K562 (cell line): ENCODE results near the gene CMTM8. TPM values are rescaled to one million over a fixed set of nuclear protein-coding genes. Genes with fewer than 3 reads are reported as not detected.

Source experiments
- ATAC-seq: fragments of 200-7000 bp; cut with Tn5 transposase; 3 replicates; pipeline ENCODE4 v1.9.1; 2020; ENCODE audit warnings: moderate library complexity
- BruUV-seq: library from RNA; stranded (reverse); fragments of 400-500 nt; replicated peaks from 2 replicates; lab custom pipeline; 2021; lab: Mats Ljungman, UMichigan
- CTCF ChIA-PET: fragments of 300-600 bp; formaldehyde crosslinking; extraction: SDS; loops from one replicate; lab custom pipeline; 2021; ENCODE audit warnings: low intra/inter-chr PET ratio; lab: Yijun Ruan, JAX
- POLR2A ChIA-PET: fragments of 300-600, 350-650 bp; sonication (Branson Sonifier 250); formaldehyde crosslinking; extraction: SDS; loops from one replicate; lab custom pipeline; 2021; ENCODE audit warnings: antibody characterized with exemption, inconsistent platforms; lab: Yijun Ruan, JAX
- DNase-seq, 4 experiments: peaks; one replicate each; pipeline versions ENCODE4 v3.0.0 to v3.0.0-alpha.2; 2011 to 2018; ENCODE audit warnings: low spot score in 3 of 4, mixed read lengths in 3 of 4; ENCODE audit errors: extremely low read depth in 1 of 4
- FAIRE-seq: peaks from 2 replicates; lab custom pipeline; 2011; peaks lifted over from hg19 to GRCh38; lab: Jason Lieb, UNC
- H2AFZ ChIP-seq: 2 replicates; pipeline ENCODE4 v1.6.0; 2011; ENCODE audit warnings: low read depth, low read length, control low read depth, inconsistent platforms
- H3K27ac ChIP-seq: fragments of 200-600 bp; 3 replicates; pipeline ENCODE4 v1.8.0; 2011; ENCODE audit warnings: low read depth, mild to moderate bottlenecking, control low read depth, inconsistent platforms, low read length, moderate library complexity, mixed read lengths; ENCODE audit errors: extremely low read depth
- H3K27me3 ChIP-seq, 2 experiments: fragments of 300-600 bp in 1 of 2; 2 replicates in 1 of 2; 3 replicates in 1 of 2; pipeline versions ENCODE4 v1.6.0 to v1.8.0; 2011; ENCODE audit warnings: inconsistent platforms in 2 of 2, low read length in 2 of 2, mild to moderate bottlenecking in 1 of 2, mixed read lengths in 1 of 2, moderate library complexity in 1 of 2; ENCODE audit not compliant: control insufficient read depth in 2 of 2, insufficient read depth in 2 of 2
- H3K36me3 ChIP-seq: fragments of 300-600 bp; 3 replicates; pipeline ENCODE4 v1.8.0; 2011; ENCODE audit warnings: mild to moderate bottlenecking, low read length, inconsistent platforms; ENCODE audit not compliant: control insufficient read depth, insufficient read depth
- H3K4me1 ChIP-seq, 2 experiments: fragments of 200-600 bp in 1 of 2; replicated peaks in 1 of 2; 2 replicates in 1 of 2; 3 replicates in 1 of 2; pipeline versions ENCODE4 v1.5.1 to v1.8.0; 2011; ENCODE audit warnings: inconsistent platforms in 2 of 2, low read length in 2 of 2, mild to moderate bottlenecking in 1 of 2, mixed read lengths in 1 of 2, moderate library complexity in 1 of 2; ENCODE audit not compliant: control insufficient read depth in 2 of 2, insufficient read depth in 2 of 2
- H3K4me2 ChIP-seq: 2 replicates; pipeline ENCODE4 v1.6.1; 2011; ENCODE audit warnings: low read length, control low read depth, inconsistent platforms, mixed read lengths; ENCODE audit not compliant: insufficient read depth
- H3K4me3 ChIP-seq: fragments of 200-600 bp; sonication (generic), shearing (Covaris generic); 2 replicates; pipeline ENCODE4 v1.5.1; 2016; ENCODE audit warnings: control low read depth, inconsistent platforms
- H3K79me2 ChIP-seq: fragments of 200-600 bp; 3 replicates; pipeline ENCODE4 v1.8.0; 2011; ENCODE audit warnings: low read length, inconsistent platforms; ENCODE audit not compliant: control insufficient read depth, insufficient read depth
- H3K9ac ChIP-seq, 2 experiments: 2 replicates each; pipeline versions ENCODE4 v1.6.0 to v1.6.1; 2011; ENCODE audit warnings: low read depth in 2 of 2, low read length in 2 of 2, control low read depth in 1 of 2, inconsistent platforms in 1 of 2, mild to moderate bottlenecking in 1 of 2, mixed read lengths in 1 of 2; ENCODE audit not compliant: insufficient read depth in 1 of 2
- H3K9me1 ChIP-seq: one replicate; pipeline ENCODE4 v1.6.0; 2011; ENCODE audit warnings: inconsistent platforms, mild to moderate bottlenecking, low read length, moderate library complexity; ENCODE audit not compliant: control insufficient read depth, insufficient read depth
- H3K9me3 ChIP-seq: replicated peaks from 2 replicates; pipeline ENCODE4 v1.5.1; 2011; ENCODE audit warnings: low read depth, low read length, inconsistent platforms; ENCODE audit not compliant: control insufficient read depth, insufficient read depth
- H4K20me1 ChIP-seq: replicated peaks from 2 replicates; pipeline ENCODE4 v1.6.1; 2011; ENCODE audit warnings: low read length, inconsistent platforms, mixed read lengths; ENCODE audit not compliant: control insufficient read depth, insufficient read depth
- ARNT ChIP-seq, 2 experiments: fragments of 450-650 bp; IDR thresholded peaks; 2 replicates each; pipeline ENCODE4 v1.6.1; 2016; ENCODE audit warnings: mild to moderate bottlenecking in 1 of 2
- ATF7 ChIP-seq: fragments of 450-650 bp; IDR thresholded peaks from 2 replicates; pipeline ENCODE4 v1.7.1; 2014; ENCODE audit warnings: mild to moderate bottlenecking, moderate library complexity
- HMG20B ChIP-seq: fragments of 250-450 bp; sonication (Bioruptor Pico); IDR thresholded peaks from 2 replicates; pipeline ENCODE4 v1.5.0; 2021; ENCODE audit warnings: mild to moderate bottlenecking
- KAT7 ChIP-seq: sonication (generic); formaldehyde crosslinking; IDR thresholded peaks from 2 replicates; pipeline ENCODE4 v1.8.0; 2022; ENCODE audit warnings: missing genetic modification reagents, mild to moderate bottlenecking, borderline replicate concordance
- LARP7 ChIP-seq: fragments of 450-650 bp; IDR thresholded peaks from 2 replicates; pipeline ENCODE4 v1.6.1; 2016
- MYBL2 ChIP-seq, 2 experiments: fragments of 450-650 bp in 1 of 2; sonication (generic) in 1 of 2; formaldehyde crosslinking in 1 of 2; IDR thresholded peaks; 2 replicates each; pipeline versions ENCODE4 v1.6.1 to v1.8.1; 2017 to 2022; ENCODE audit warnings: borderline replicate concordance in 1 of 2, inconsistent platforms in 1 of 2, low read depth in 1 of 2, mild to moderate bottlenecking in 1 of 2, missing genetic modification reagents in 1 of 2, moderate library complexity in 1 of 2
- NFATC3 ChIP-seq: fragments of 450-650 bp; IDR thresholded peaks from 2 replicates; pipeline ENCODE4 v1.6.1; 2017; ENCODE audit warnings: mild to moderate bottlenecking
- PHB ChIP-seq: fragments of 250-450 bp; sonication (Bioruptor Pico); IDR thresholded peaks from 2 replicates; pipeline ENCODE4 v1.5.0; 2021
- ZBTB9 ChIP-seq: fragments of 450-650 bp; formaldehyde crosslinking; IDR thresholded peaks from 2 replicates; pipeline ENCODE4 v1.4.0; 2020; ENCODE audit warnings: mild to moderate bottlenecking, moderate library complexity
- ZNF696 ChIP-seq: fragments of 250-450 bp; sonication (Bioruptor Pico); conservative IDR thresholded peaks from 2 replicates; pipeline ENCODE4 v1.4.0; 2020; ENCODE audit warnings: mild to moderate bottlenecking, moderate library complexity
- ZNF785 ChIP-seq: fragments of 250-450 bp; sonication (Bioruptor Pico); IDR thresholded peaks from 2 replicates; pipeline ENCODE4 v1.4.0; 2020; ENCODE audit warnings: mild to moderate bottlenecking
- ZSCAN32 ChIP-seq: fragments of 450-650 bp; formaldehyde crosslinking; IDR thresholded peaks from 2 replicates; pipeline ENCODE4 v1.4.0; 2020; ENCODE audit warnings: mild to moderate bottlenecking, moderate library complexity
- WGBS: fragments of 100-300 bp; shearing (Covaris generic); methylation state at CpG from one replicate; pipeline ENCODE4 v1.1.6; 2016; ENCODE audit warnings: low coverage, mixed read lengths; ENCODE audit not compliant: insufficient coverage; ENCODE audit errors: missing lambda C conversion rate; 5-methylcytosine and 5-hydroxymethylcytosine counted together
- in situ Hi-C: fragments of 300-500 bp; cut with MboI; formaldehyde crosslinking; loops from 4 replicates; pipeline ENCODE4 v1.15.0; 2018; ENCODE audit warnings: inconsistent platforms, mixed read lengths
- intact Hi-C: fragments of 100-400 bp; cut with micrococcal nuclease; formaldehyde crosslinking; loops from 2 replicates; pipeline ENCODE4 v1.14.2; 2022
- polyA plus RNA-seq, 8 experiments: library from polyadenylated mRNA; depleted of rRNA in 4 of 8; stranded (reverse) in 5 of 8; unstranded in 3 of 8; fragments of >200 nt; fragmentation: Nextera tagmentation in 2 of 8; fragmentation: Illumina TruSeq in 1 of 8; extraction: Ambion mirVana in 2 of 8; extraction: Trizol in 1 of 8; gene quantifications; 2 replicates each; pipeline versions ENCODE4 v1.2.1 to v1.2.3, GENCODE V29; 2011 to 2014; ENCODE audit warnings: inconsistent platforms in 1 of 8, missing spikeins in 1 of 8
- total RNA-seq, 7 experiments: library from RNA; depleted of rRNA in 6 of 7; stranded (reverse); fragments of >200 nt in 6 of 7; fragmentation: Illumina TruSeq in 2 of 7; extraction: Trizol in 2 of 7; gene quantifications; 2 replicates each; pipeline versions ENCODE4 v1.2.1 to v1.2.3, GENCODE V29; 2011 to 2021; ENCODE audit warnings: low replicate concordance in 1 of 7
- TF ChIP-seq, protein P1 (sequence below): fragments of 250-450 bp; sonication (Bioruptor Pico); IDR thresholded peaks from 2 replicates; pipeline ENCODE4 v1.8.0; 2021; ENCODE audit warnings: moderate library complexity, mild to moderate bottlenecking, inconsistent platforms
- TF ChIP-seq, protein P2 (sequence below): sonication (generic); formaldehyde crosslinking; IDR thresholded peaks from 2 replicates; pipeline ENCODE4 v1.8.0; 2022; ENCODE audit warnings: mild to moderate bottlenecking, missing genetic modification reagents

Gene CMTM8
- total and polyA plus RNA-seq, 9 of the 15 experiments (the other 6 are each of a cell fraction or from before 2014, with no cell fraction given) = not detected

- in situ Hi-C loops = no loop called here
- no peaks in the 10 kb centered on the region for H3K79me2 ChIP-seq
- H3K27ac ChIP-seq = no peak overlapping the region
- ChIA-PET POLR2A (no interaction called here), CTCF (no interaction called here)
- no peak overlapping the region for H3K4me3 ChIP-seq
- H4K20me1 ChIP-seq = 0 out of 2 replicates have a peak, but pooled peaks cover 3% of the 10 kb centered on the region
- no peak for FAIRE-seq
- H3K27me3 ChIP-seq = 0 out of 5 replicates have a peak, but pooled peaks cover 0 to 2% of the 10 kb centered on the region in 2 experiments
- 1% methylated on average over 11 of the region's 11 CpGs for WGBS
- no TSS peak for BruUV-seq
- no peaks in the 10 kb centered on the region for H3K36me3 ChIP-seq
- H2AFZ ChIP-seq = no peak overlapping the region
- H3K4me2 ChIP-seq = no peak overlapping the region
- no peak overlapping the region for H3K9ac ChIP-seq
- DNase-seq = no peak
- no peak for ATAC-seq
- no peaks in the 10 kb centered on the region for H3K9me1 ChIP-seq
- H3K4me1 ChIP-seq = no peaks in the 10 kb centered on the region
- no peaks in the 10 kb centered on the region for H3K9me3 ChIP-seq
- intact Hi-C loops = no loop called here
- TF ChIP-seq HMG20B (CRISPR knock-in tag) = no peak
- TF ChIP-seq, protein P1, sequence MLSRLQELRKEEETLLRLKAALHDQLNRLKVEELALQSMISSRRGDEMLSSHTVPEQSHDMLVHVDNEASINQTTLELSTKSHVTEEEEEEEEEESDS (CRISPR knock-in tag) = no peak
- no peak for TF ChIP-seq LARP7
- TF ChIP-seq NFATC3 = no peak
- TF ChIP-seq ZNF696 (CRISPR knock-in tag) = no peak
- no peak for TF ChIP-seq ZBTB9 (CRISPR knock-in tag)
- TF ChIP-seq, protein P2, sequence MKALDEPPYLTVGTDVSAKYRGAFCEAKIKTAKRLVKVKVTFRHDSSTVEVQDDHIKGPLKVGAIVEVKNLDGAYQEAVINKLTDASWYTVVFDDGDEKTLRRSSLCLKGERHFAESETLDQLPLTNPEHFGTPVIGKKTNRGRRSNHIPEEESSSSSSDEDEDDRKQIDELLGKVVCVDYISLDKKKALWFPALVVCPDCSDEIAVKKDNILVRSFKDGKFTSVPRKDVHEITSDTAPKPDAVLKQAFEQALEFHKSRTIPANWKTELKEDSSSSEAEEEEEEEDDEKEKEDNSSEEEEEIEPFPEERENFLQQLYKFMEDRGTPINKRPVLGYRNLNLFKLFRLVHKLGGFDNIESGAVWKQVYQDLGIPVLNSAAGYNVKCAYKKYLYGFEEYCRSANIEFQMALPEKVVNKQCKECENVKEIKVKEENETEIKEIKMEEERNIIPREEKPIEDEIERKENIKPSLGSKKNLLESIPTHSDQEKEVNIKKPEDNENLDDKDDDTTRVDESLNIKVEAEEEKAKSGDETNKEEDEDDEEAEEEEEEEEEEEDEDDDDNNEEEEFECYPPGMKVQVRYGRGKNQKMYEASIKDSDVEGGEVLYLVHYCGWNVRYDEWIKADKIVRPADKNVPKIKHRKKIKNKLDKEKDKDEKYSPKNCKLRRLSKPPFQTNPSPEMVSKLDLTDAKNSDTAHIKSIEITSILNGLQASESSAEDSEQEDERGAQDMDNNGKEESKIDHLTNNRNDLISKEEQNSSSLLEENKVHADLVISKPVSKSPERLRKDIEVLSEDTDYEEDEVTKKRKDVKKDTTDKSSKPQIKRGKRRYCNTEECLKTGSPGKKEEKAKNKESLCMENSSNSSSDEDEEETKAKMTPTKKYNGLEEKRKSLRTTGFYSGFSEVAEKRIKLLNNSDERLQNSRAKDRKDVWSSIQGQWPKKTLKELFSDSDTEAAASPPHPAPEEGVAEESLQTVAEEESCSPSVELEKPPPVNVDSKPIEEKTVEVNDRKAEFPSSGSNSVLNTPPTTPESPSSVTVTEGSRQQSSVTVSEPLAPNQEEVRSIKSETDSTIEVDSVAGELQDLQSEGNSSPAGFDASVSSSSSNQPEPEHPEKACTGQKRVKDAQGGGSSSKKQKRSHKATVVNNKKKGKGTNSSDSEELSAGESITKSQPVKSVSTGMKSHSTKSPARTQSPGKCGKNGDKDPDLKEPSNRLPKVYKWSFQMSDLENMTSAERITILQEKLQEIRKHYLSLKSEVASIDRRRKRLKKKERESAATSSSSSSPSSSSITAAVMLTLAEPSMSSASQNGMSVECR (CRISPR knock-in tag) = no peak
- no peak for TF ChIP-seq ARNT (IDR thresholded peaks at IDR 0.05)
- no peak for TF ChIP-seq ZSCAN32 (CRISPR knock-in tag)
- TF ChIP-seq KAT7 (CRISPR knock-in tag) = no peak
- no peak for TF ChIP-seq PHB (CRISPR knock-in tag)
- TF ChIP-seq ATF7 = no peak
- no peak for TF ChIP-seq MYBL2 (IDR thresholded peaks at IDR 0.05; ENCODE audit: low read depth)
- TF ChIP-seq MYBL2 (CRISPR knock-in tag; IDR thresholded peaks at IDR 0.05; ENCODE audit: borderline replicate concordance) = no peak
- no peak for TF ChIP-seq ZNF785 (CRISPR knock-in tag)
Measured at GRCh38 chr3:32347343-32348125, 109.1 kb downstream of the CMTM8 start.
